ENCODE results near the gene TNNT1.

TNNT1 gene

DNA sequence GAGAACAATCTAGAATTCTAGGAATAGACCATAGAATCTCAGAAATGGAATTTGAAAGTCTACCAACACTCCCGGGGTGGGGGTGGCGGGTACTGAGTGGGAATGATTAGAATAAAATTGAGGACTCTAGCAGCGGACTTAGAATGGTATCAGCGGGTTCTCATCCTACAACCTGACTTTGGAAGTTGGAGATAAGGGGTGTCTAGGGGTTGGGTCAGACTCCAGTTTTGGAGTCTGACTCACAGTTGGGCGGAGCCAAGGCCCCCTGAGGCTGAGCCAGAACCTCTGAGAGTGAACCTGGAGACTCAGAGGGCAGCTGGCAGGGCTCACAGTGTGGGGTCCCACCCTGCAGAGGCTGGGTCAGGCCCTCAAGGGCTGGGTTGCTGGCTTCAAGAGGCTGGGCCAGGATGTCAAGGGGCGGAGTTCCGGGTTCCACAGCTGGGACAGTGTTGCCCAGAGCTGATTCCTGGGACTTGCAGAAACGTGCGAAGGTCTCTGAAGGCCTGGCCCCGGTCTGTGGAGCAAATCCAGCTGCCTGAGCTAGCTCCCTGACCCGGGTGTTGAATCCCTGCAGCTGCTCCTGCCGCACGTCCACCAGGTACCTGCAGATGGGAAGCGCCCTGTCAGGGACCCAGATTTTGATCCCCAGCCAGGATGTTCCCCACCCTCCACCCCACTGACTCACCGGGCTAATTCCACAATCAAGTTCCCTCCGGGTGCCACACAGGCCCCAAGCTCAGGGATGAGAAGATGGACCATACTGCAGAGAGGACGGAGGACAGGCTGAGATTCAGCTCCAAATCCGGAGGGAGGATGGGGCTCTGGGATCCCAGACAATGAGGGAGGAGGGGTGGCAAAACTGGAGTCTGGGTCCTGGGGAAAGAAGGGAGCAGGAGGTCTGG, 10.1 kb upstream of the TNNT1 start (continued):
- TF ChIP-seq ZNF837 (tag by site-specific recombination; IDR thresholded peaks at IDR 0.05) (no peak), KLF16 (tag by site-specific recombination; IDR thresholded peaks at IDR 0.05) (no peak), ZNF223 (tag by site-specific recombination; IDR thresholded peaks at IDR 0.05) (no peak), ZBTB20 (tag by site-specific recombination; IDR thresholded peaks at IDR 0.05) (peak; percentile 76), GLIS2 (tag by site-specific recombination; IDR thresholded peaks at IDR 0.05) (peak; percentile 86), SP3 (tag by site-specific recombination; IDR thresholded peaks at IDR 0.05) (peak; percentile 73), ZFP41 (tag by site-specific recombination; IDR thresholded peaks at IDR 0.05; ENCODE audit: borderline replicate concordance) (no peak), ZNF600 (tag by site-specific recombination; IDR thresholded peaks at IDR 0.05) (peak; percentile 60; the same call in 1 of the 2 replicates), ZNF335 (tag by site-specific recombination; conservative IDR thresholded peaks at IDR 0.05) (peak; percentile 47; the same call in 1 of the 2 replicates), ZNF114 (tag by site-specific recombination; IDR thresholded peaks at IDR 0.05) (no peak), GLI4 (tag by site-specific recombination; IDR thresholded peaks at IDR 0.05) (no peak), ZBTB1 (tag by site-specific recombination; IDR thresholded peaks at IDR 0.05) (no peak), MZF1 (tag by site-specific recombination; IDR thresholded peaks at IDR 0.05; ENCODE audit: borderline replicate concordance) (no peak), ZNF157 (tag by site-specific recombination; IDR thresholded peaks at IDR 0.05) (no peak), ZNF626 (tag by site-specific recombination; IDR thresholded peaks at IDR 0.05) (no peak), TCF7L2 (IDR thresholded peaks at IDR 0.05; ENCODE audit: borderline replicate concordance, low read depth, low read length) (no peak), MYNN (tag by site-specific recombination; IDR thresholded peaks at IDR 0.05; ENCODE audit: borderline replicate concordance) (no peak), ZXDB (tag by site-specific recombination; IDR thresholded peaks at IDR 0.05) (peak; percentile 61), ZNF248 (tag by site-specific recombination; IDR thresholded peaks at IDR 0.05) (no peak), ZNF571 (tag by site-specific recombination; IDR thresholded peaks at IDR 0.05) (no peak), KLF7 (tag by site-specific recombination; IDR thresholded peaks at IDR 0.05; ENCODE audit: borderline replicate concordance) (0 out of 2 replicates have a peak, but pooled peaks have one; percentile 38), ZNF623 (tag by site-specific recombination; IDR thresholded peaks at IDR 0.05) (no peak), ZNF274 (IDR thresholded peaks at IDR 0.05; ENCODE audit: low read length) (no peak), ZNF274 (tag by site-specific recombination; IDR thresholded peaks at IDR 0.05; ENCODE audit: borderline replicate concordance) (no peak), ZNF416 (tag by site-specific recombination; IDR thresholded peaks at IDR 0.05) (no peak), BCL11B (tag by site-specific recombination; IDR thresholded peaks at IDR 0.05; ENCODE audit: low read depth) (no peak), GFI1B (tag by site-specific recombination; IDR thresholded peaks at IDR 0.05) (no peak), ZNF561 (tag by site-specific recombination; IDR thresholded peaks at IDR 0.05; ENCODE audit: borderline replicate concordance) (no peak), KLF8 (tag by site-specific recombination; IDR thresholded peaks at IDR 0.05) (peak; percentile 68), ZNF350 (tag by site-specific recombination; IDR thresholded peaks at IDR 0.05) (no peak), OVOL3 (tag by site-specific recombination; IDR thresholded peaks at IDR 0.05) (no peak)
- TF ChIP-seq, protein P1, sequence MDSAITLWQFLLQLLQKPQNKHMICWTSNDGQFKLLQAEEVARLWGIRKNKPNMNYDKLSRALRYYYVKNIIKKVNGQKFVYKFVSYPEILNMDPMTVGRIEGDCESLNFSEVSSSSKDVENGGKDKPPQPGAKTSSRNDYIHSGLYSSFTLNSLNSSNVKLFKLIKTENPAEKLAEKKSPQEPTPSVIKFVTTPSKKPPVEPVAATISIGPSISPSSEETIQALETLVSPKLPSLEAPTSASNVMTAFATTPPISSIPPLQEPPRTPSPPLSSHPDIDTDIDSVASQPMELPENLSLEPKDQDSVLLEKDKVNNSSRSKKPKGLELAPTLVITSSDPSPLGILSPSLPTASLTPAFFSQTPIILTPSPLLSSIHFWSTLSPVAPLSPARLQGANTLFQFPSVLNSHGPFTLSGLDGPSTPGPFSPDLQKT (IDR thresholded peaks at IDR 0.05; ENCODE audit: borderline replicate concordance, low read depth, low read length) = no peak
- TF ChIP-seq, protein P2, sequence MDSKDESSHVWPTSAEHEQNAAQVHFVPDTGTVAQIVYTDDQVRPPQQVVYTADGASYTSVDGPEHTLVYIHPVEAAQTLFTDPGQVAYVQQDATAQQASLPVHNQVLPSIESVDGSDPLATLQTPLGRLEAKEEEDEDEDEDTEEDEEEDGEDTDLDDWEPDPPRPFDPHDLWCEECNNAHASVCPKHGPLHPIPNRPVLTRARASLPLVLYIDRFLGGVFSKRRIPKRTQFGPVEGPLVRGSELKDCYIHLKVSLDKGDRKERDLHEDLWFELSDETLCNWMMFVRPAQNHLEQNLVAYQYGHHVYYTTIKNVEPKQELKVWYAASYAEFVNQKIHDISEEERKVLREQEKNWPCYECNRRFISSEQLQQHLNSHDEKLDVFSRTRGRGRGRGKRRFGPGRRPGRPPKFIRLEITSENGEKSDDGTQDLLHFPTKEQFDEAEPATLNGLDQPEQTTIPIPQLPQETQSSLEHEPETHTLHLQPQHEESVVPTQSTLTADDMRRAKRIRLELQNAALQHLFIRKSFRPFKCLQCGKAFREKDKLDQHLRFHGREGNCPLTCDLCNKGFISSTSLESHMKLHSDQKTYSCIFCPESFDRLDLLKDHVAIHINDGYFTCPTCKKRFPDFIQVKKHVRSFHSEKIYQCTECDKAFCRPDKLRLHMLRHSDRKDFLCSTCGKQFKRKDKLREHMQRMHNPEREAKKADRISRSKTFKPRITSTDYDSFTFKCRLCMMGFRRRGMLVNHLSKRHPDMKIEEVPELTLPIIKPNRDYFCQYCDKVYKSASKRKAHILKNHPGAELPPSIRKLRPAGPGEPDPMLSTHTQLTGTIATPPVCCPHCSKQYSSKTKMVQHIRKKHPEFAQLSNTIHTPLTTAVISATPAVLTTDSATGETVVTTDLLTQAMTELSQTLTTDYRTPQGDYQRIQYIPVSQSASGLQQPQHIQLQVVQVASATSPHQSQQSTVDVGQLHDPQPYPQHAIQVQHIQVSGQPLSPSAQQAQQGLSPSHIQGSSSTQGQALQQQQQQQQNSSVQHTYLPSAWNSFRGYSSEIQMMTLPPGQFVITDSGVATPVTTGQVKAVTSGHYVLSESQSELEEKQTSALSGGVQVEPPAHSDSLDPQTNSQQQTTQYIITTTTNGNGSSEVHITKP (tag by site-specific recombination; IDR thresholded peaks at IDR 0.05) = peak; percentile 90
- TF ChIP-seq, protein P3, sequence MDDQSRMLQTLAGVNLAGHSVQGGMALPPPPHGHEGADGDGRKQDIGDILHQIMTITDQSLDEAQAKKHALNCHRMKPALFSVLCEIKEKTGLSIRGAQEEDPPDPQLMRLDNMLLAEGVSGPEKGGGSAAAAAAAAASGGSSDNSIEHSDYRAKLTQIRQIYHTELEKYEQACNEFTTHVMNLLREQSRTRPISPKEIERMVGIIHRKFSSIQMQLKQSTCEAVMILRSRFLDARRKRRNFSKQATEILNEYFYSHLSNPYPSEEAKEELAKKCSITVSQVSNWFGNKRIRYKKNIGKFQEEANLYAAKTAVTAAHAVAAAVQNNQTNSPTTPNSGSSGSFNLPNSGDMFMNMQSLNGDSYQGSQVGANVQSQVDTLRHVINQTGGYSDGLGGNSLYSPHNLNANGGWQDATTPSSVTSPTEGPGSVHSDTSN (CRISPR knock-in tag; IDR thresholded peaks at IDR 0.05) = no peak
- TF ChIP-seq, protein P4, sequence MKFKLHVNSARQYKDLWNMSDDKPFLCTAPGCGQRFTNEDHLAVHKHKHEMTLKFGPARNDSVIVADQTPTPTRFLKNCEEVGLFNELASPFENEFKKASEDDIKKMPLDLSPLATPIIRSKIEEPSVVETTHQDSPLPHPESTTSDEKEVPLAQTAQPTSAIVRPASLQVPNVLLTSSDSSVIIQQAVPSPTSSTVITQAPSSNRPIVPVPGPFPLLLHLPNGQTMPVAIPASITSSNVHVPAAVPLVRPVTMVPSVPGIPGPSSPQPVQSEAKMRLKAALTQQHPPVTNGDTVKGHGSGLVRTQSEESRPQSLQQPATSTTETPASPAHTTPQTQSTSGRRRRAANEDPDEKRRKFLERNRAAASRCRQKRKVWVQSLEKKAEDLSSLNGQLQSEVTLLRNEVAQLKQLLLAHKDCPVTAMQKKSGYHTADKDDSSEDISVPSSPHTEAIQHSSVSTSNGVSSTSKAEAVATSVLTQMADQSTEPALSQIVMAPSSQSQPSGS (tag by site-specific recombination; IDR thresholded peaks at IDR 0.05; ENCODE audit: low read depth) = no peak
